ENCODE data around the gene BNIP3.
"Not testable (repeated sequence)": the region's sequence is repeated elsewhere in the genome, so short reads cannot be mapped to it uniquely, and the experiment has no call there.

The BNIP3 gene

GRCh38 chr10:131987786-131988185, 6.1 kb upstream of the BNIP3 start:
- Histone ChIP-seq H3K27me3 (ENCODE audit: control insufficient read depth, insufficient read depth, low read length) (peaks cover 14% of the 10 kb centered on the region), H3K9me3 (ENCODE audit: control insufficient read depth, insufficient read depth, low read depth, low read length) (peaks cover 24% of the 10 kb centered on the region)
- not testable (repeated sequence) for H3K36me3 ChIP-seq (ENCODE audit: control insufficient read depth, insufficient read depth, low read length); H3K4me3 ChIP-seq (ENCODE audit: low read depth, low read length); H3K9ac ChIP-seq (ENCODE audit: low read length); H3K4me1 ChIP-seq (ENCODE audit: control insufficient read depth, insufficient read depth, low read length); H3K27ac ChIP-seq (ENCODE audit: low read depth, low read length)

GRCh38 chr10:131987301-131987700, 5.6 kb upstream of the BNIP3 start:
- not testable (repeated sequence) for H3K36me3 ChIP-seq (ENCODE audit: control insufficient read depth, insufficient read depth, low read length); H3K9ac ChIP-seq (ENCODE audit: low read length); H3K27ac ChIP-seq (ENCODE audit: low read depth, low read length); H3K4me3 ChIP-seq (ENCODE audit: low read depth, low read length); H3K4me1 ChIP-seq (ENCODE audit: control insufficient read depth, insufficient read depth, low read length)
- Histone ChIP-seq H3K27me3 (ENCODE audit: control insufficient read depth, insufficient read depth, low read length) (peaks cover 19% of the 10 kb centered on the region), H3K9me3 (ENCODE audit: control insufficient read depth, insufficient read depth, low read depth, low read length) (peaks cover 24% of the 10 kb centered on the region)

- H3K9ac ChIP-seq (ENCODE audit: low read length); H3K4me3 ChIP-seq (ENCODE audit: low read depth, low read length); H3K36me3 ChIP-seq (ENCODE audit: control insufficient read depth, insufficient read depth, low read length); H3K4me1 ChIP-seq (ENCODE audit: control insufficient read depth, insufficient read depth, low read length); H3K27ac ChIP-seq (ENCODE audit: low read depth, low read length): not testable (repeated sequence)
- peaks cover 22% of the 10 kb centered on the region for H3K27me3 ChIP-seq (ENCODE audit: control insufficient read depth, insufficient read depth, low read length)
- H3K9me3 ChIP-seq (ENCODE audit: control insufficient read depth, insufficient read depth, low read depth, low read length): peaks cover 24% of the 10 kb centered on the region
These were observed 5.1 kb upstream of the BNIP3 start for GRCh38 chr10:131986851-131987250.

- no peak overlapping the region for H3K4me3 ChIP-seq (ENCODE audit: low read depth, low read length)
- H3K36me3 ChIP-seq (ENCODE audit: control insufficient read depth, insufficient read depth, low read length): no peaks in the 10 kb centered on the region
- peaks cover 10% of the 10 kb centered on the region for H3K4me1 ChIP-seq (ENCODE audit: control insufficient read depth, insufficient read depth, low read length)
- peaks cover 22% of the 10 kb centered on the region for H3K27me3 ChIP-seq (ENCODE audit: control insufficient read depth, insufficient read depth, low read length)
- H3K9me3 ChIP-seq (ENCODE audit: control insufficient read depth, insufficient read depth, low read depth, low read length): peaks cover 24% of the 10 kb centered on the region
- no peak overlapping the region for H3K9ac ChIP-seq (ENCODE audit: low read length)
- no peak overlapping the region for H3K27ac ChIP-seq (ENCODE audit: low read depth, low read length)
These were observed 2.1 kb upstream of the BNIP3 start for GRCh38 chr10:131983780-131984179.

GRCh38 chr10:131982796-131983195, 1.1 kb upstream of the BNIP3 start:
- H3K27ac ChIP-seq (ENCODE audit: low read depth, low read length): no peak overlapping the region
- H3K9ac ChIP-seq (ENCODE audit: low read length): no peak overlapping the region
- peaks cover 2% of the 10 kb centered on the region; the same call in 1 of the 2 replicates for H3K36me3 ChIP-seq (ENCODE audit: control insufficient read depth, insufficient read depth, low read length)
- H3K9me3 ChIP-seq (ENCODE audit: control insufficient read depth, insufficient read depth, low read depth, low read length): peaks cover 22% of the 10 kb centered on the region
- H3K4me3 ChIP-seq (ENCODE audit: low read depth, low read length): peak overlapping the region; percentile 60
- H3K4me1 ChIP-seq (ENCODE audit: control insufficient read depth, insufficient read depth, low read length): peaks cover 20% of the 10 kb centered on the region
- peaks cover 22% of the 10 kb centered on the region for H3K27me3 ChIP-seq (ENCODE audit: control insufficient read depth, insufficient read depth, low read length)

- peaks cover 22% of the 10 kb centered on the region for H3K27me3 ChIP-seq (ENCODE audit: control insufficient read depth, insufficient read depth, low read length)
- H3K27ac ChIP-seq (ENCODE audit: low read depth, low read length): no peak overlapping the region
- peak overlapping the region; percentile 60 for H3K4me3 ChIP-seq (ENCODE audit: low read depth, low read length)
- peaks cover 22% of the 10 kb centered on the region for H3K9me3 ChIP-seq (ENCODE audit: control insufficient read depth, insufficient read depth, low read depth, low read length)
- peaks cover 7% of the 10 kb centered on the region for H3K36me3 ChIP-seq (ENCODE audit: control insufficient read depth, insufficient read depth, low read length)
- H3K9ac ChIP-seq (ENCODE audit: low read length): peak overlapping the region; percentile 40
- peaks cover 24% of the 10 kb centered on the region for H3K4me1 ChIP-seq (ENCODE audit: control insufficient read depth, insufficient read depth, low read length)
These were observed 548 bp upstream of the BNIP3 start for GRCh38 chr10:131982185-131982756.

GRCh38 chr10:131980761-131981428, 828 bp downstream of the BNIP3 start:
- H3K9me3 ChIP-seq (ENCODE audit: control insufficient read depth, insufficient read depth, low read depth, low read length): peaks cover 14% of the 10 kb centered on the region
- peaks cover 26% of the 10 kb centered on the region for H3K4me1 ChIP-seq (ENCODE audit: control insufficient read depth, insufficient read depth, low read length)
- H3K27ac ChIP-seq (ENCODE audit: low read depth, low read length): peak overlapping the region; percentile 40; the same call in 1 of the 2 replicates

GRCh38 chr10:131980321-131980720, 1.4 kb downstream of the BNIP3 start:
- H3K27ac ChIP-seq (ENCODE audit: low read depth, low read length): no peak overlapping the region
- H3K27me3 ChIP-seq (ENCODE audit: control insufficient read depth, insufficient read depth, low read length): peaks cover 22% of the 10 kb centered on the region
- H3K9ac ChIP-seq (ENCODE audit: low read length): peak overlapping the region; percentile 49

More at GRCh38 chr10:131980761-131981428, 828 bp downstream of the BNIP3 start:
- peaks cover 22% of the 10 kb centered on the region for H3K27me3 ChIP-seq (ENCODE audit: control insufficient read depth, insufficient read depth, low read length)
- peaks cover 13% of the 10 kb centered on the region for H3K36me3 ChIP-seq (ENCODE audit: control insufficient read depth, insufficient read depth, low read length)
- peak overlapping the region; percentile 83 for H3K9ac ChIP-seq (ENCODE audit: low read length)
- peak overlapping the region; percentile 84 for H3K4me3 ChIP-seq (ENCODE audit: low read depth, low read length)

GRCh38 chr10:131979821-131980270, 1.9 kb downstream of the BNIP3 start:
- Histone ChIP-seq H3K27ac (ENCODE audit: low read depth, low read length) (no peak overlapping the region; the same call in 1 of the 2 replicates), H3K36me3 (ENCODE audit: control insufficient read depth, insufficient read depth, low read length) (peaks cover 19% of the 10 kb centered on the region), H3K9ac (ENCODE audit: low read length) (peak overlapping the region; percentile 49), H3K9me3 (ENCODE audit: control insufficient read depth, insufficient read depth, low read depth, low read length) (peaks cover 8% of the 10 kb centered on the region), H3K27me3 (ENCODE audit: control insufficient read depth, insufficient read depth, low read length) (peaks cover 22% of the 10 kb centered on the region), H3K4me1 (ENCODE audit: control insufficient read depth, insufficient read depth, low read length) (peaks cover 26% of the 10 kb centered on the region), H3K4me3 (ENCODE audit: low read depth, low read length) (peak overlapping the region; percentile 47)

More at GRCh38 chr10:131980321-131980720, 1.4 kb downstream of the BNIP3 start:
- Histone ChIP-seq H3K4me1 (ENCODE audit: control insufficient read depth, insufficient read depth, low read length) (peaks cover 26% of the 10 kb centered on the region), H3K4me3 (ENCODE audit: low read depth, low read length) (peak overlapping the region; percentile 84), H3K9me3 (ENCODE audit: control insufficient read depth, insufficient read depth, low read depth, low read length) (peaks cover 10% of the 10 kb centered on the region), H3K36me3 (ENCODE audit: control insufficient read depth, insufficient read depth, low read length) (peaks cover 18% of the 10 kb centered on the region)

- peaks cover 5% of the 10 kb centered on the region; the same call in 1 of the 2 replicates for H3K9me3 ChIP-seq (ENCODE audit: control insufficient read depth, insufficient read depth, low read depth, low read length)
- no peak overlapping the region; the same call in 1 of the 2 replicates for H3K27ac ChIP-seq (ENCODE audit: low read depth, low read length)
- peaks cover 19% of the 10 kb centered on the region for H3K27me3 ChIP-seq (ENCODE audit: control insufficient read depth, insufficient read depth, low read length)
- H3K36me3 ChIP-seq (ENCODE audit: control insufficient read depth, insufficient read depth, low read length): peaks cover 22% of the 10 kb centered on the region
- H3K4me1 ChIP-seq (ENCODE audit: control insufficient read depth, insufficient read depth, low read length): peaks cover 26% of the 10 kb centered on the region
- H3K4me3 ChIP-seq (ENCODE audit: low read depth, low read length): peak overlapping the region; percentile 47
- peak overlapping the region; percentile 49 for H3K9ac ChIP-seq (ENCODE audit: low read length)
These were observed 2.4 kb downstream of the BNIP3 start for GRCh38 chr10:131979336-131979735.

GRCh38 chr10:131978851-131979250, 2.9 kb downstream of the BNIP3 start:
- H3K4me1 ChIP-seq (ENCODE audit: control insufficient read depth, insufficient read depth, low read length): peaks cover 26% of the 10 kb centered on the region
- H3K27me3 ChIP-seq (ENCODE audit: control insufficient read depth, insufficient read depth, low read length): peaks cover 18% of the 10 kb centered on the region
- H3K36me3 ChIP-seq (ENCODE audit: control insufficient read depth, insufficient read depth, low read length): peaks cover 24% of the 10 kb centered on the region
- H3K9me3 ChIP-seq (ENCODE audit: control insufficient read depth, insufficient read depth, low read depth, low read length): peaks cover 5% of the 10 kb centered on the region; the same call in 1 of the 2 replicates
- peak overlapping the region; percentile 47; the same call in 1 of the 2 replicates for H3K4me3 ChIP-seq (ENCODE audit: low read depth, low read length)
- H3K9ac ChIP-seq (ENCODE audit: low read length): no peak overlapping the region
- H3K27ac ChIP-seq (ENCODE audit: low read depth, low read length): no peak overlapping the region
